LNCaP clone FGC (cell line): Measurements from ENCODE around the gene PRKCE.
"Not testable (repeated sequence)": the region's sequence is repeated elsewhere in the genome, so short reads cannot be mapped to it uniquely, and the experiment has no call there.

Experiments used
- DNase-seq: peaks from one replicate; pipeline ENCODE4 v3.0.0-alpha.2; 2011; ENCODE audit warnings: low read depth
- H3K4me3 ChIP-seq: 2 replicates; pipeline ENCODE4 v1.5.1; 2011; ENCODE audit warnings: mild to moderate bottlenecking, low read depth, low read length, control low read depth
- CTCF ChIP-seq: IDR thresholded peaks from 2 replicates; pipeline ENCODE4 v1.5.1; 2012; ENCODE audit warnings: mild to moderate bottlenecking; ENCODE audit not compliant: control insufficient read depth, insufficient read depth; ENCODE audit errors: extremely low read depth

The PRKCE gene

GRCh38 chr2:46211461-46211860 lies 560.0 kb downstream of the PRKCE start:
- TF ChIP-seq CTCF, result no peak
- DNase-seq, result no peak

GRCh38 chr2:46213906-46214305 lies 562.4 kb downstream of the PRKCE start:
- no peak overlapping the region for H3K4me3 ChIP-seq
- no peak for TF ChIP-seq CTCF
- DNase-seq, result no peak

More at GRCh38 chr2:46211461-46211860, 560.0 kb downstream of the PRKCE start:
- no peak overlapping the region for H3K4me3 ChIP-seq

GRCh38 chr2:46216213-46216612 lies 564.7 kb downstream of the PRKCE start:
- no peak for DNase-seq
- no peak for TF ChIP-seq CTCF
- no peak overlapping the region for H3K4me3 ChIP-seq

GRCh38 chr2:46223514-46223913 lies 572.0 kb downstream of the PRKCE start:
- not testable (repeated sequence) for DNase-seq, H3K4me3 ChIP-seq

- DNase-seq, result no peak
- TF ChIP-seq CTCF, result no peak
- H3K4me3 ChIP-seq, result no peak overlapping the region
Observed at GRCh38 chr2:46225150-46225625, 573.7 kb downstream of the PRKCE start.

GRCh38 chr2:46225730-46226129 lies 574.3 kb downstream of the PRKCE start:
- no peak overlapping the region for H3K4me3 ChIP-seq
- DNase-seq, result no peak
- no peak for TF ChIP-seq CTCF

GRCh38 chr2:46226620-46227019 lies 575.1 kb downstream of the PRKCE start:
- no peak for DNase-seq

More at GRCh38 chr2:46226620-46227019, 575.1 kb downstream of the PRKCE start:
- H3K4me3 ChIP-seq, result no peak overlapping the region
- TF ChIP-seq CTCF, result no peak
